ENCODE data around the gene MOCS1.

GRCh38 chr6:39867592-39867991 lies 66.7 kb downstream of the MOCS1 start:
- TF ChIP-seq CTCF (IDR thresholded peaks at IDR 0.05) (no peak), POLR2A (IDR thresholded peaks at IDR 0.05) (no peak)
